ENCODE data around the gene PCNA.
A peak's percentile ranks its signal among the peaks of the same experiment; 100 is the strongest.
"Not testable (repeated sequence)": the region's sequence is repeated elsewhere in the genome, so short reads cannot be mapped to it uniquely, and the experiment has no call there.

PCNA gene

GRCh38 chr20:5100684-5101347 is 18.9 kb downstream of the PCNA start:
- Histone ChIP-seq H3K27me3 (ENCODE audit: low read length) (no peaks in the 10 kb centered on the region), H3K9me3 (ENCODE audit: insufficient read depth, low read length) (no peaks in the 10 kb centered on the region), H3K79me2 (ENCODE audit: insufficient read depth, low read length) (0 out of 2 replicates have a peak, but pooled peaks cover 4% of the 10 kb centered on the region), H3K4me2 (ENCODE audit: low read depth, low read length, poor library complexity, severe bottlenecking) (no peak overlapping the region), H3K36me3 (ENCODE audit: low read length) (peaks cover 14% of the 10 kb centered on the region), H4K20me1 (ENCODE audit: low read depth, low read length) (no peaks in the 10 kb centered on the region), H3K4me3 (ENCODE audit: insufficient read depth, low read length, poor library complexity, severe bottlenecking) (no peak overlapping the region), H3K9ac (ENCODE audit: low read length) (no peak overlapping the region), H3F3A (ENCODE audit: insufficient read depth) (peaks cover 9% of the 10 kb centered on the region; the same call in 1 of the 2 replicates), H3K27ac (ENCODE audit: low read depth, low read length) (no peak overlapping the region), H2AFZ (ENCODE audit: low read depth, low read length, severe bottlenecking) (no peak overlapping the region), H3K9me2 (replicated peaks; ENCODE audit: insufficient read depth, low read length) (no peaks in the 10 kb centered on the region)
- TF ChIP-seq CTCF (IDR thresholded peaks at IDR 0.05; ENCODE audit: insufficient read depth, low read length, poor library complexity, severe bottlenecking) (peak; percentile 75), EZH2phosphoT487 (conservative IDR thresholded peaks at IDR 0.05; ENCODE audit: low read length) (no peak)

GRCh38 chr20:5099909-5100308 is 19.8 kb downstream of the PCNA start:
- H3K79me2 ChIP-seq (ENCODE audit: insufficient read depth, low read length); H3K4me3 ChIP-seq (ENCODE audit: insufficient read depth, low read length, poor library complexity, severe bottlenecking); H2AFZ ChIP-seq (ENCODE audit: low read depth, low read length, severe bottlenecking); H3K27ac ChIP-seq (ENCODE audit: low read depth, low read length); H3K27me3 ChIP-seq (ENCODE audit: low read length); H3K9ac ChIP-seq (ENCODE audit: low read length); H4K20me1 ChIP-seq (ENCODE audit: low read depth, low read length); H3K9me2 ChIP-seq (replicated peaks; ENCODE audit: insufficient read depth, low read length); H3K9me3 ChIP-seq (ENCODE audit: insufficient read depth, low read length); H3F3A ChIP-seq (ENCODE audit: insufficient read depth); H3K4me2 ChIP-seq (ENCODE audit: low read depth, low read length, poor library complexity, severe bottlenecking): not testable (repeated sequence)
- H3K36me3 ChIP-seq (ENCODE audit: low read length) = peaks cover 14% of the 10 kb centered on the region

- H3K79me2 ChIP-seq (ENCODE audit: insufficient read depth, low read length); H3K27ac ChIP-seq (ENCODE audit: low read depth, low read length); H3K9ac ChIP-seq (ENCODE audit: low read length); H3K27me3 ChIP-seq (ENCODE audit: low read length); H3F3A ChIP-seq (ENCODE audit: insufficient read depth); H3K4me3 ChIP-seq (ENCODE audit: insufficient read depth, low read length, poor library complexity, severe bottlenecking); H2AFZ ChIP-seq (ENCODE audit: low read depth, low read length, severe bottlenecking); H3K9me3 ChIP-seq (ENCODE audit: insufficient read depth, low read length); H3K36me3 ChIP-seq (ENCODE audit: low read length); H3K9me2 ChIP-seq (replicated peaks; ENCODE audit: insufficient read depth, low read length); H3K4me2 ChIP-seq (ENCODE audit: low read depth, low read length, poor library complexity, severe bottlenecking); H4K20me1 ChIP-seq (ENCODE audit: low read depth, low read length): not testable (repeated sequence)
These were observed 20.7 kb downstream of the PCNA start for GRCh38 chr20:5099009-5099408.

GRCh38 chr20:5096463-5096862 is 23.3 kb downstream of the PCNA start:
- no peak overlapping the region for H2AFZ ChIP-seq (ENCODE audit: low read depth, low read length, severe bottlenecking)
- H3F3A ChIP-seq (ENCODE audit: insufficient read depth) = 0 out of 2 replicates have a peak, but pooled peaks cover 3% of the 10 kb centered on the region
- H3K36me3 ChIP-seq (ENCODE audit: low read length) = peaks cover 9% of the 10 kb centered on the region; the same call in 1 of the 2 replicates
- H4K20me1 ChIP-seq (ENCODE audit: low read depth, low read length) = no peaks in the 10 kb centered on the region
- H3K4me2 ChIP-seq (ENCODE audit: low read depth, low read length, poor library complexity, severe bottlenecking) = no peak overlapping the region
- no peak overlapping the region for H3K4me3 ChIP-seq (ENCODE audit: insufficient read depth, low read length, poor library complexity, severe bottlenecking)
- H3K9ac ChIP-seq (ENCODE audit: low read length) = no peak overlapping the region
- no peaks in the 10 kb centered on the region for H3K27me3 ChIP-seq (ENCODE audit: low read length)
- no peak overlapping the region for H3K27ac ChIP-seq (ENCODE audit: low read depth, low read length)
- no peaks in the 10 kb centered on the region for H3K79me2 ChIP-seq (ENCODE audit: insufficient read depth, low read length)
- TF ChIP-seq EZH2phosphoT487 (conservative IDR thresholded peaks at IDR 0.05; ENCODE audit: low read length) = no peak
- TF ChIP-seq CTCF (IDR thresholded peaks at IDR 0.05; ENCODE audit: insufficient read depth, low read length, poor library complexity, severe bottlenecking) = no peak
- H3K9me3 ChIP-seq (ENCODE audit: insufficient read depth, low read length) = no peaks in the 10 kb centered on the region
- H3K9me2 ChIP-seq (replicated peaks; ENCODE audit: insufficient read depth, low read length) = no peaks in the 10 kb centered on the region
